Activated CD4-positive, alpha-beta T cell treated with anti-CD3 and anti-CD28 coated beads, Interleukin-2, amount 50 U/mL, for 48 hours (primary cell): ENCODE data around the gene PTPRN2.

Experiments used
- DNase-seq, 2 experiments: peaks; one replicate each; pipeline ENCODE4 v3.0.0-alpha.2; 2020

The PTPRN2 gene

GRCh38 chr7:157881048-157881771, 706.4 kb downstream of the PTPRN2 start:
- no peak for DNase-seq

- DNase-seq, result no peak
Observed at GRCh38 chr7:157879391-157879790, 708.2 kb downstream of the PTPRN2 start.

GRCh38 chr7:157877298-157878090, 710.1 kb downstream of the PTPRN2 start:
- no peak for DNase-seq

- no peak for DNase-seq
Observed at GRCh38 chr7:157876469-157877285, 710.9 kb downstream of the PTPRN2 start.

- DNase-seq, result peak; percentile 59 to 62
Observed at GRCh38 chr7:157875230-157876179, 712.1 kb downstream of the PTPRN2 start.

GRCh38 chr7:157874870-157875229, 712.8 kb downstream of the PTPRN2 start:
- no peak for DNase-seq

GRCh38 chr7:157874208-157874816, 713.3 kb downstream of the PTPRN2 start:
- no peak for DNase-seq

- no peak for DNase-seq
Observed at GRCh38 chr7:157873664-157874063, 714.0 kb downstream of the PTPRN2 start.

- DNase-seq, result no peak
Observed at GRCh38 chr7:157873181-157873580, 714.4 kb downstream of the PTPRN2 start.

GRCh38 chr7:157872447-157872846, 715.2 kb downstream of the PTPRN2 start:
- no peak for DNase-seq

GRCh38 chr7:157871681-157872080, 715.9 kb downstream of the PTPRN2 start:
- DNase-seq, result no peak

GRCh38 chr7:157870644-157871290, 716.9 kb downstream of the PTPRN2 start:
- no peak for DNase-seq

- DNase-seq, result no peak
Observed at GRCh38 chr7:157869793-157870192, 717.8 kb downstream of the PTPRN2 start.

- no peak for DNase-seq
Observed at GRCh38 chr7:157867685-157868305, 719.8 kb downstream of the PTPRN2 start.

GRCh38 chr7:157866336-157866924, 721.2 kb downstream of the PTPRN2 start:
- DNase-seq, result no peak

- no peak for DNase-seq
Observed at GRCh38 chr7:157865351-157866165, 722.1 kb downstream of the PTPRN2 start.

GRCh38 chr7:157864911-157865310, 722.7 kb downstream of the PTPRN2 start:
- no peak for DNase-seq

- DNase-seq, result no peak
Observed at GRCh38 chr7:157863906-157864810, 723.5 kb downstream of the PTPRN2 start.
